GM10248 (cell line): ENCODE results near the gene DUSP6.

ENCODE experiments used
- CTCF ChIA-PET: fragments of 300-600 bp; sonication (Branson Sonifier 250); formaldehyde crosslinking; extraction: SDS; loops from one replicate; lab custom pipeline; 2021; ENCODE audit warnings: antibody characterized with exemption; lab: Yijun Ruan, JAX
- POLR2A ChIA-PET: fragments of 350-650 bp; sonication (Branson Sonifier 250); formaldehyde crosslinking; extraction: SDS; loops from one replicate; lab custom pipeline; 2020; ENCODE audit warnings: antibody characterized with exemption; lab: Yijun Ruan, JAX
- DNase-seq: peaks from one replicate; pipeline ENCODE4 v3.0.0; 2012; ENCODE audit errors: extremely low spot score
- TF ChIP-seq, protein P1 (sequence below): IDR thresholded peaks from 2 replicates; pipeline ENCODE4 v1.5.1; 2012; ENCODE audit warnings: mild to moderate bottlenecking, low read depth; ENCODE audit errors: extremely low read depth, missing control alignments, control extremely low read depth

DUSP6 gene

DNA sequence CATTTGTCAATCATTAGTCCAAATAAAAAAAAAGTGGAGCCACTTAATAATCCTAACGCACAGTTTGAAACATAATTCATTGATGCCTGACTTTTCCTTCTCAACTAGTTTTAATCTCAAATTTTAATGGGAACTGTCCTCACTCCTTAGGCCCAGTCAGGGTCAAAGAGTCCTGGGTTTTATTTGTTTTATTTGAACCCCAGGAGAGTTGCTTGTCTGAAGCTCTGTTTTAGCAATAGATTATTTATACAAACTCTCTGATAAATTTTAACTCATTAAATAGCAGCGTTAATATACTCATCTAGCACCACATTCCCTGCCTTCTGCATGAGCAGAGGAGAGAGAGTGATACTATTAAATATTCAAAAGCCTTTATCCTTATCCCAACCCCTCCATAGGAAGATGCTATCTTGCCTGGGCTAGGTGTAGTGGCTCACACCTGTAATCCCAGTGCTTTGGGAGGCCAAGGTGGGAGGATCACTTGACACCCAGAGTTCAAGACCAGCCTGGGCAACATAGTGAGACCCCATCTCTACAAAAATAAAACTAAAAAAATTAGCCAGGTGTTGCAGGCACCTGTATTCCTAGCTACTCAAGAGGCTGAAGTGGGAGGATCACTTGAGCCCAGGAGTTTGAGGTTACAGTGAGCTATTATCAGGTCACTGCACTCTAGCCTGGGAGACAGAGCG lies 14.5 kb upstream of the DUSP6 start:
- ChIA-PET POLR2A (no interaction called here), CTCF (no interaction called here)
- no peak for DNase-seq
- TF ChIP-seq, protein P1, sequence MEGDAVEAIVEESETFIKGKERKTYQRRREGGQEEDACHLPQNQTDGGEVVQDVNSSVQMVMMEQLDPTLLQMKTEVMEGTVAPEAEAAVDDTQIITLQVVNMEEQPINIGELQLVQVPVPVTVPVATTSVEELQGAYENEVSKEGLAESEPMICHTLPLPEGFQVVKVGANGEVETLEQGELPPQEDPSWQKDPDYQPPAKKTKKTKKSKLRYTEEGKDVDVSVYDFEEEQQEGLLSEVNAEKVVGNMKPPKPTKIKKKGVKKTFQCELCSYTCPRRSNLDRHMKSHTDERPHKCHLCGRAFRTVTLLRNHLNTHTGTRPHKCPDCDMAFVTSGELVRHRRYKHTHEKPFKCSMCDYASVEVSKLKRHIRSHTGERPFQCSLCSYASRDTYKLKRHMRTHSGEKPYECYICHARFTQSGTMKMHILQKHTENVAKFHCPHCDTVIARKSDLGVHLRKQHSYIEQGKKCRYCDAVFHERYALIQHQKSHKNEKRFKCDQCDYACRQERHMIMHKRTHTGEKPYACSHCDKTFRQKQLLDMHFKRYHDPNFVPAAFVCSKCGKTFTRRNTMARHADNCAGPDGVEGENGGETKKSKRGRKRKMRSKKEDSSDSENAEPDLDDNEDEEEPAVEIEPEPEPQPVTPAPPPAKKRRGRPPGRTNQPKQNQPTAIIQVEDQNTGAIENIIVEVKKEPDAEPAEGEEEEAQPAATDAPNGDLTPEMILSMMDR = no peak

GRCh38 chr12:89364631-89365030 lies 12.3 kb upstream of the DUSP6 start:
- POLR2A ChIA-PET = no interaction called here
- CTCF ChIA-PET = no interaction called here
- no peak for DNase-seq
- TF ChIP-seq, protein P1 = no peak

DNA sequence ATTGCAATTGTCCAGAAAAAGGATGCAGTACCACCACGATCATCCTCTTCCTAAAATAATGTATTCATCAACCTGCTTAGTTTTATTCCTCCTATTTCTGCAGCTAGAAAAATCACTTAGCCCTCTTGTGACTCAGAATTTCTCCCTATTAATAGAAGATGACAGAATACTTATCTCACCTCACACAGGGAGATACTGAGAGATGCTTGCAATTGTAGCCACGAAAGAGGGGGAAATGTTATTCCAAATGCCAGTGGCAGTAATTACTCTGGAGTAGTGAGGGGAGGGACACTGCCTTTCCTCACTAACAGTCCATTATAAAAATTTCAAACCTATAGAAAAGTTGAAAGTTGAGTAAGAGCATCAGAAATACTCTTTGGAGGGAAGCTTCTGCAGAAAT lies 11.8 kb upstream of the DUSP6 start:
- DNase-seq = no peak
- TF ChIP-seq, protein P1 = no peak
- ChIA-PET POLR2A (no interaction called here), CTCF (no interaction called here)

GRCh38 chr12:89363582-89363981 lies 11.3 kb upstream of the DUSP6 start:
- TF ChIP-seq, protein P1 = no peak
- CTCF ChIA-PET = no interaction called here
- DNase-seq = no peak
- POLR2A ChIA-PET = no interaction called here

DNA sequence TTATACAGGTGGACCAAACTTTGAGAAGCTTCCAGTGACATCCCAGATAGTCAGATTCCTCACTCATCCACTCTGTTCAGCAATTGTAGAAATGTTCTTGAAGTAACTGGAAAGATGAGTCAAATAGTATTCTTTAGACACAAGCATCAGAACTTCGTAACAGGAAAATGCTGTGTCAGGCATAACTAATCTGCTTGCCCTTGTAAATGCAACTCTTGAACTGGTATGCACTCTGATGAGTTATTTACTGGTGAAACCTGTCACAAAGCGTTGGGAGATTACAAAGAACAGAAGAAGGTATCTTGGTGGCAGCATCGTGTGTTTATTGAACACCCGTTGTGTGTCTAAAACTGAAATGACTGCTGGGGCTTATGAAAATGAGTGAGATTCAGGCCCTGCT lies 10.8 kb upstream of the DUSP6 start:
- TF ChIP-seq, protein P1 = no peak
- CTCF ChIA-PET = no interaction called here
- POLR2A ChIA-PET = no interaction called here
- DNase-seq = no peak

DNA sequence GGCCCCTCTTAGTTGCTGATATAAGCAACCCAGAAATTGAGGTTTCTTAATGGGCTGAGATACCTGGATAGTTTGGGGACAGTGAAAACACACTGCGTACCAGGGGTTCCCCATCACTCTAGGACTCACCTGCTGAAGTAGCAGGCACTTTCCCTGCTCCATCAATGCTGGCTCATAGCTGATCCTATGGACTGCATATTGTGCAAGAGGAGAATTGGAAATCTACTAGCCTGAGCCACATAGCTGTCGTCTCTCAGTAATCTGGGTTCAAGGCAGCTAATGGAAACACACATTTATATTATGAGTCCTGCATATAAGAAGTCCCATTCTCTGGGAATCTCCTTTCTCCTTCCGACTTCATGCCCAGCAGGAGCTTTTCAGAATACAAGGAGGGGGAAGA lies 7.3 kb upstream of the DUSP6 start:
- CTCF ChIA-PET = no interaction called here
- POLR2A ChIA-PET = no interaction called here
- TF ChIP-seq, protein P1 = no peak
- no peak for DNase-seq
